Retinal pigment epithelial cell (primary cell): ENCODE measurements around the gene ALKBH2.
"Not testable (repeated sequence)": the region's sequence is repeated elsewhere in the genome, so short reads cannot be mapped to it uniquely, and the experiment has no call there.

Experiments
- DNase-seq: peaks from one replicate; pipeline ENCODE4 v3.0.0-alpha.2; 2010; ENCODE audit warnings: low read depth
- H3K4me3 ChIP-seq: 2 replicates; pipeline ENCODE4 v1.5.1; 2011; ENCODE audit warnings: mild to moderate bottlenecking, low read length, control low read depth, moderate library complexity
- CTCF ChIP-seq: conservative IDR thresholded peaks from 2 replicates; pipeline ENCODE4 v1.5.1; 2011; ENCODE audit warnings: low read depth, low read length, control low read depth, inconsistent platforms

Gene ALKBH2

GRCh38 chr12:109056891-109057290 is 36.4 kb downstream of the ALKBH2 start:
- no peak overlapping the region for H3K4me3 ChIP-seq
- no peak for TF ChIP-seq CTCF
- DNase-seq = no peak

GRCh38 chr12:109054520-109054919 is 38.8 kb downstream of the ALKBH2 start:
- TF ChIP-seq CTCF = no peak
- no peak for DNase-seq
- no peak overlapping the region for H3K4me3 ChIP-seq

GRCh38 chr12:109054124-109054513 is 39.2 kb downstream of the ALKBH2 start:
- DNase-seq, H3K4me3 ChIP-seq: not testable (repeated sequence)

GRCh38 chr12:109053382-109054123 is 39.7 kb downstream of the ALKBH2 start:
- TF ChIP-seq CTCF = no peak
- no peak for DNase-seq

GRCh38 chr12:109052414-109053323 is 40.6 kb downstream of the ALKBH2 start, which contains the start of gene USP30:
TSS of gene USP30 (plus strand) at chr12:109052576. CDS start at chr12:109052679, 103 bp downstream.
- TF ChIP-seq CTCF = no peak
- DNase-seq = peak; percentile 45
- H3K4me3 ChIP-seq = peak within 1 kb of the TSS; percentile 93

More at GRCh38 chr12:109053382-109054123, 39.7 kb downstream of the ALKBH2 start:
- peak overlapping the region; percentile 93 for H3K4me3 ChIP-seq

GRCh38 chr12:109052097-109052413 is 41.2 kb downstream of the ALKBH2 start:
- DNase-seq = no peak
- peak overlapping the region; percentile 93 for H3K4me3 ChIP-seq
- no peak for TF ChIP-seq CTCF

- DNase-seq, H3K4me3 ChIP-seq: not testable (repeated sequence)
These were observed 43.5 kb downstream of the ALKBH2 start for GRCh38 chr12:109049794-109050193.

- not testable (repeated sequence) for H3K4me3 ChIP-seq
These were observed 44.6 kb downstream of the ALKBH2 start for GRCh38 chr12:109048706-109049105.

More at GRCh38 chr12:109048706-109049105, 44.6 kb downstream of the ALKBH2 start:
- not testable (repeated sequence) for DNase-seq
